Bronchial epithelial cell (primary cell): ENCODE measurements around the gene PCDH20. TPM values are rescaled to one million over a fixed set of nuclear protein-coding genes. Genes with fewer than 3 reads are reported as not detected.
A peak's percentile ranks its signal among the peaks of the same experiment; 100 is the strongest.

Source experiments
- DNase-seq: peaks from one replicate; pipeline ENCODE4 v3.0.0-alpha.2; 2010; ENCODE audit warnings: low read depth
- FAIRE-seq: peaks from 2 replicates; lab custom pipeline; 2011; peaks lifted over from hg19 to GRCh38; lab: Jason Lieb, UNC
- H3K27me3 ChIP-seq: 2 replicates; pipeline ENCODE4 v1.5.1; 2011; ENCODE audit warnings: low read length; ENCODE audit not compliant: control insufficient read depth, insufficient read depth
- H3K36me3 ChIP-seq: 2 replicates; pipeline ENCODE4 v1.5.1; 2011; ENCODE audit warnings: low read length; ENCODE audit not compliant: control insufficient read depth, insufficient read depth
- H3K4me3 ChIP-seq: 2 replicates; pipeline ENCODE4 v1.5.1; 2011; ENCODE audit warnings: mild to moderate bottlenecking, low read depth, low read length, control low read depth
- total RNA-seq: library from RNA; depleted of rRNA; stranded (reverse); fragments of >200 nt; gene quantifications from 2 replicates; pipeline ENCODE4 v1.2.1, GENCODE V29; 2014
- TF ChIP-seq, protein P1 (sequence below): IDR thresholded peaks from 2 replicates; pipeline ENCODE4 v1.5.1; 2011; ENCODE audit warnings: mild to moderate bottlenecking, moderate library complexity, low read length, control low read depth, inconsistent platforms; ENCODE audit not compliant: insufficient read depth, severe bottlenecking

The PCDH20 gene
- total RNA-seq, 1 donor from 2014 or later, result 0.26 TPM

DNA sequence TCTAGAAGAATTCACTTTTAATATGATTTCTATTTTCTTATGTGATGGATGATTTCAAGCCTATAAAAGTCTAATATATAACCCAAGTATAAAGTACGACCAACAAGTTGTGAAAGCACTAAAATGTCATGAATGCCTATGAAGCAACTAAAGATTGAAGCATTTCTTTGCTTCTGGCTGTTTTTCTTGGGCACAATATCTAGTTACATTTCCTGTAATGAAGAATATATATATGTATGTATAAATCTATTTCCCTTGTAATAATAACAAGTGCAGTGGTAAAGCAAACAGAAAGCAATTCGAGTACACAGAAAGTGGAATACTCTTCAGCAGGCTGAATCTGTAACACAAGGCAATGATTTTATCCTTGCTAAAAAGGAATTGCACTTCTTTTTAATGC, 5.4 kb downstream of the PCDH20 start:
- no peaks in the 10 kb centered on the region for H3K36me3 ChIP-seq
- FAIRE-seq, result no peak
- TF ChIP-seq, protein P1, sequence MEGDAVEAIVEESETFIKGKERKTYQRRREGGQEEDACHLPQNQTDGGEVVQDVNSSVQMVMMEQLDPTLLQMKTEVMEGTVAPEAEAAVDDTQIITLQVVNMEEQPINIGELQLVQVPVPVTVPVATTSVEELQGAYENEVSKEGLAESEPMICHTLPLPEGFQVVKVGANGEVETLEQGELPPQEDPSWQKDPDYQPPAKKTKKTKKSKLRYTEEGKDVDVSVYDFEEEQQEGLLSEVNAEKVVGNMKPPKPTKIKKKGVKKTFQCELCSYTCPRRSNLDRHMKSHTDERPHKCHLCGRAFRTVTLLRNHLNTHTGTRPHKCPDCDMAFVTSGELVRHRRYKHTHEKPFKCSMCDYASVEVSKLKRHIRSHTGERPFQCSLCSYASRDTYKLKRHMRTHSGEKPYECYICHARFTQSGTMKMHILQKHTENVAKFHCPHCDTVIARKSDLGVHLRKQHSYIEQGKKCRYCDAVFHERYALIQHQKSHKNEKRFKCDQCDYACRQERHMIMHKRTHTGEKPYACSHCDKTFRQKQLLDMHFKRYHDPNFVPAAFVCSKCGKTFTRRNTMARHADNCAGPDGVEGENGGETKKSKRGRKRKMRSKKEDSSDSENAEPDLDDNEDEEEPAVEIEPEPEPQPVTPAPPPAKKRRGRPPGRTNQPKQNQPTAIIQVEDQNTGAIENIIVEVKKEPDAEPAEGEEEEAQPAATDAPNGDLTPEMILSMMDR, result no peak
- no peak overlapping the region for H3K4me3 ChIP-seq
- peaks cover 4% of the 10 kb centered on the region for H3K27me3 ChIP-seq
- no peak for DNase-seq

DNA sequence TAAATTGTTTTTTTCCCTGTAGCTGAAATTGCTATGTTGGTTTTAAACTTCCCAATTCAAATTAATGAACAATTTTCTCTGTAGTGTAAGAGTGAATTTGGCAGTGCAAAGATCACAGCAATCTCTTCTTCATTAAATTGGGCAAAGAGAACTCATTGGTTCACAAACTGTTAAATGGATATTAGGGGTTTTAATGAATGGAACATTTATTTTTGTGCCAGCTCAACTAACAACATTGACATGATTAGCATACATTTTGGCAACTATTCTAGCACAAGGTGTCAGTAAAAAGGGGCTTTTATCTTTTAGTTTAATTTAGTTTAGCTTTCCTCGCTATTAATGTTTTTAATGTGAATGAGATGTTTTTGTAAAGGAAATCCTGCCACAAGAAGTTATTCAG, 7.1 kb downstream of the PCDH20 start:
- no peak for DNase-seq
- Histone ChIP-seq H3K27me3 (peaks cover 3% of the 10 kb centered on the region), H3K36me3 (no peaks in the 10 kb centered on the region), H3K4me3 (no peak overlapping the region)
- FAIRE-seq, result no peak
- TF ChIP-seq, protein P1, result no peak

DNA sequence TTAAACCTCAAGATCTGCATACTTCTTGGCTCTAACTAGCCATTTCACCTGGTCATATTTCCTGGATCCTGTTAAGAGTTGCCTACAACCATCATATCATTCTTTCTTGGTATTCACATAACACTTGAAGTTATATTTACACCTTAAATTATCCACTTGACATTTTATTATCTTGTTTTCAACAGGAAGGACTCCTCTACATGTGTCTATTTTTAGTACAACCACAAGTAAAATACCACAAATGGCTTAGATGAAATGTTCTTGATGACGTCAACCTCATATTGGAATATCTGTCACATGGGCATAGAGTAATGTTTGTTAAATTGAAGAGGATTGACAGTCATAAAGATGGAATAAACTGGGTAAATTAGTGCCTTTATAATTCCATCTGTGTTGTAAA, 9.4 kb downstream of the PCDH20 start:
- H3K4me3 ChIP-seq, result no peak overlapping the region
- FAIRE-seq (no peak), DNase-seq (peak; percentile 3)
- TF ChIP-seq, protein P1, result no peak
- no peaks in the 10 kb centered on the region for H3K27me3 ChIP-seq
- H3K36me3 ChIP-seq, result no peaks in the 10 kb centered on the region

DNA sequence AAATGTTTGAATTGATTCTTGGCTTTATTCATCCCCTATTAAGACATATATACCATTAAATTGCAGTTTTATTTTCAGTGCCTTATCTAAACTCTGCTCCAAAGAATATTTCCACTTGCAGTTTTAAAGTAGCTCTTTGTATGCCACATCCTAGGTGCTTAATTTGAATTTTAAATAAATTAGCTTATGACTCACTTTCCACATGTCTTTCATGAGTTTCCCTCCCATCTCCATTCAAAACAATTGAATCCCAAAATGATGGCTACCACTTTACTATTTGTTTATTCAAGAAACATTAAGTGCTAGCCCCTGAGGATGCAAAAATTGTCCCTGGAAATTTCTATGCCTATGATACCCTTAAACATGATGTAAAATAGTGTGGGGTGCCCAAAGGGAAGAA, 19.5 kb downstream of the PCDH20 start:
- TF ChIP-seq, protein P1, result no peak
- no peaks in the 10 kb centered on the region for H3K36me3 ChIP-seq
- H3K27me3 ChIP-seq, result no peaks in the 10 kb centered on the region
- H3K4me3 ChIP-seq, result no peak overlapping the region
- FAIRE-seq (no peak), DNase-seq (no peak)

DNA sequence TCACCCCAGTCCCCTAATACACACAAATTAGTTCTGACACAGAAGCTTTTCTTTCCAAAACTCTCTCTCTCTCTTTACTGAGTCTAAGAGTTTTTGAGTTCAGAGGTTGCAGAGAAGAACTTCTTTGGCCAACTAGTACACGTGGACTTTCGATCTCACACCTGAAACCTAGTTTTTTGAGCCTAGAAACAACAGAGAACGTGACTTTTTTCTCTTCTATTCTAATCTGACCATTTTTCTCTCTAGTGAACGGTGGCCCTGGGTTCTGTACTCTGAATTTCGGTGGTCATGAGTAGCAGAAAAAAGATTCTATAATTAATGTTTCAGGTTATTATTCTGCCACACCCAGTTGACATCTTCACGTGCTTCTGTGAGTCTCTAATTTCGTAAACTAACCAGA, 24.2 kb downstream of the PCDH20 start:
- H3K27me3 ChIP-seq, result peaks cover 2% of the 10 kb centered on the region
- DNase-seq, result no peak
- TF ChIP-seq, protein P1, result no peak
- no peak overlapping the region for H3K4me3 ChIP-seq
- no peaks in the 10 kb centered on the region for H3K36me3 ChIP-seq
- FAIRE-seq, result no peak

DNA sequence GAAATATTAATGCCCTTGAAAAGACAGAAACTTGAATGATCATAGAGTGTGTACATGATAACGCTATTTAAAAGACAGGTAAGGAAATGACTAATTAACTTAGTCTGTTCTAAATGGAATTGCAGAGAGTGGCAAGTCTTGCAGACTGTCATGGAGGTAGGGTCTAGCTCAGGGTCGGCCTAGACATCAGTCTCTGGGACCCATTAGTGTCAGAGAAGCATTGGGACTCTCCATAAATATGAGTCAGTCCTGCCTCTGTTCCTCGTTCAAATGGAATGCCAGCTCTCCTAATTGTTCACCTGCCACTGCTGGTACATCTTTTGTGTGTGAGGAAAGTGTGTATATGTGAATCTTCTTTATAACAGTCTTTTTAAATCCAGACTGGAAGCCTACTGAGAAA, 28.0 kb downstream of the PCDH20 start:
- TF ChIP-seq, protein P1, result no peak

More for the DNA sequence above, 28.0 kb downstream of the PCDH20 start:
- Histone ChIP-seq H3K4me3 (no peak overlapping the region), H3K36me3 (no peaks in the 10 kb centered on the region), H3K27me3 (peaks cover 2% of the 10 kb centered on the region)
- FAIRE-seq (no peak), DNase-seq (no peak)
